ENCODE results near the gene LRIG1.

The LRIG1 gene

GRCh38 chr3:66453651-66454463, 47.0 kb downstream of the LRIG1 start:
- no peaks in the 10 kb centered on the region for H3K27me3 ChIP-seq (ENCODE audit: insufficient read depth, low read length)
- no peaks in the 10 kb centered on the region for H3K79me2 ChIP-seq (ENCODE audit: control insufficient read depth, insufficient read depth, low read length, unreplicated experiment)
- H2AFZ ChIP-seq (ENCODE audit: low read length, unreplicated experiment), result no peak overlapping the region
- no peak overlapping the region for H3K27ac ChIP-seq (ENCODE audit: low read depth, low read length)
- no peaks in the 10 kb centered on the region for H3K36me3 ChIP-seq (ENCODE audit: insufficient read depth, low read length)
- no peak overlapping the region for H3K4me3 ChIP-seq (ENCODE audit: low read depth, low read length)
- H3K4me1 ChIP-seq (ENCODE audit: control insufficient read depth, insufficient read depth, low read length, unreplicated experiment), result peaks cover 9% of the 10 kb centered on the region

DNA sequence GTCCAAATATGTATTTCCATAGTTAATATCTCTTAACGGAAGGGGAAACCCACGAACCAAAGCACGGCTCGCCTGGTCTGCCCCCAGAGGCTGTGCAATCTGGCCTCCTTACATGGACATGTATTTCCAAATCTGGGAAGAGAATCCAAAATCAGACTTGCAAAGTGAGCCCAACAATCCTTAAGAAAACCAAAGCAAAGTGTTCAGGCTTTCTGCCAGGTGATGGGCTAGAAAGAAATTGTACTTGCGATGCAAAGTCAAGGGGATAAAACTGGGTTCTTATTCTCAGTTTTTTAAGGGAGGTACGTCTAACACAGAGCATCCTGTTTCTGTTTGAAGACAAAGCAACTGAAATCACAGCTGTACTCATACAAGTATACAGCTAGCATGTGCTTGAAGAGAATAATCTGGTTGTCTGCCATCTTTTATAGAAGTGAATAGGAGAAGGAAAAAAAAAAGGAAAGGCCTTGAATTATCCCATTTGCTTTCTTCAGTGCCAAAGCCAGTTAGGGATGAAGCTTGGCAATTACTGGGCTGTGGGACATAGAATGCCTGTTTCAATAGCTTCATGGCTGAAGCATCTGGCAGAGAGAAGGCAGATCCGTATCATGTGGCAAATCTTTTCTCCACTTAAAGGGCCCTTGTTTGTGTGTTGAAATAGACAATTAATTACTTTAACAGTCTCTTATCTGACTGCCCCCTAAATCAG, 48.4 kb downstream of the LRIG1 start:
- Histone ChIP-seq H3K27ac (ENCODE audit: low read depth, low read length) (no peak overlapping the region), H3K79me2 (ENCODE audit: control insufficient read depth, insufficient read depth, low read length, unreplicated experiment) (no peaks in the 10 kb centered on the region), H3K4me3 (ENCODE audit: low read depth, low read length) (no peak overlapping the region), H2AFZ (ENCODE audit: low read length, unreplicated experiment) (no peak overlapping the region), H3K4me1 (ENCODE audit: control insufficient read depth, insufficient read depth, low read length, unreplicated experiment) (peaks cover 9% of the 10 kb centered on the region), H3K27me3 (ENCODE audit: insufficient read depth, low read length) (no peaks in the 10 kb centered on the region), H3K36me3 (ENCODE audit: insufficient read depth, low read length) (no peaks in the 10 kb centered on the region)

- no peaks in the 10 kb centered on the region for H3K79me2 ChIP-seq (ENCODE audit: control insufficient read depth, insufficient read depth, low read length, unreplicated experiment)
- no peak overlapping the region for H3K4me3 ChIP-seq (ENCODE audit: low read depth, low read length)
- H3K27ac ChIP-seq (ENCODE audit: low read depth, low read length), result no peak overlapping the region
- H3K4me1 ChIP-seq (ENCODE audit: control insufficient read depth, insufficient read depth, low read length, unreplicated experiment), result peaks cover 9% of the 10 kb centered on the region
- no peak overlapping the region for H2AFZ ChIP-seq (ENCODE audit: low read length, unreplicated experiment)
- H3K36me3 ChIP-seq (ENCODE audit: insufficient read depth, low read length), result no peaks in the 10 kb centered on the region
- H3K27me3 ChIP-seq (ENCODE audit: insufficient read depth, low read length), result no peaks in the 10 kb centered on the region
Observed at GRCh38 chr3:66451766-66452165, 49.1 kb downstream of the LRIG1 start.

- Histone ChIP-seq H3K4me3 (ENCODE audit: low read depth, low read length) (peak overlapping the region; percentile 51), H3K4me1 (ENCODE audit: control insufficient read depth, insufficient read depth, low read length, unreplicated experiment) (peaks cover 9% of the 10 kb centered on the region), H3K27me3 (ENCODE audit: insufficient read depth, low read length) (no peaks in the 10 kb centered on the region), H3K36me3 (ENCODE audit: insufficient read depth, low read length) (no peaks in the 10 kb centered on the region), H3K27ac (ENCODE audit: low read depth, low read length) (no peak overlapping the region), H3K79me2 (ENCODE audit: control insufficient read depth, insufficient read depth, low read length, unreplicated experiment) (no peaks in the 10 kb centered on the region), H2AFZ (ENCODE audit: low read length, unreplicated experiment) (peak overlapping the region; percentile 20)
Observed at GRCh38 chr3:66450390-66451022, 50.3 kb downstream of the LRIG1 start.

DNA sequence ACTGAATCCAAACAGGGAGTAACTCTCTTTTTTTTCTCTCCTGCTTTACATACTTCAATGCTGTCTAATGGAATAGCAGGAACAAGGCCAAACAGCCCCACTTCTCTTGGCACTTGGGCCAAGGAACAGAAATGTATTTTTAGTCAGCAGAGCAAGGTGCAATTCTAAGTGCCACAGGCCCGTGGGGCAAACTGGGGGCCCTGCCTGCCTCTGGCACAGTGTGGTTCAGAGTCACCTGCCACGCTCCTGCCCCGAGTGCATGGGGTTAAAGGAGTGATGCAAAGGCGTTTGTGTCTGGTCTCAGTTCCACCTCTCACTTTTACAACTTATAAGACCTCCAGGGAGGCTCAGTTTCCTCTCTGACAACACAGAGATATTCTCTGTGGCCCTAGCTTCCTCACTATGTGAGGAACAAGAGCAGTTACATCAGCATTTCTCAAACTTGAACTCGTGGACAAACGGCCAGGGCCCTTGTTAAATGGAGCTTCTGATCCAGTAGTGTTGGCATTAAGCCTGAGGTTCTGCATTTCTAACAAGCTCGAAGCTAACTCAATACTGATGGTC, 51.3 kb downstream of the LRIG1 start:
- no peak overlapping the region for H3K27ac ChIP-seq (ENCODE audit: low read depth, low read length)
- H3K4me1 ChIP-seq (ENCODE audit: control insufficient read depth, insufficient read depth, low read length, unreplicated experiment), result peaks cover 9% of the 10 kb centered on the region
- no peaks in the 10 kb centered on the region for H3K36me3 ChIP-seq (ENCODE audit: insufficient read depth, low read length)
- no peak overlapping the region for H2AFZ ChIP-seq (ENCODE audit: low read length, unreplicated experiment)
- no peak overlapping the region for H3K4me3 ChIP-seq (ENCODE audit: low read depth, low read length)
- H3K27me3 ChIP-seq (ENCODE audit: insufficient read depth, low read length), result no peaks in the 10 kb centered on the region
- no peaks in the 10 kb centered on the region for H3K79me2 ChIP-seq (ENCODE audit: control insufficient read depth, insufficient read depth, low read length, unreplicated experiment)

DNA sequence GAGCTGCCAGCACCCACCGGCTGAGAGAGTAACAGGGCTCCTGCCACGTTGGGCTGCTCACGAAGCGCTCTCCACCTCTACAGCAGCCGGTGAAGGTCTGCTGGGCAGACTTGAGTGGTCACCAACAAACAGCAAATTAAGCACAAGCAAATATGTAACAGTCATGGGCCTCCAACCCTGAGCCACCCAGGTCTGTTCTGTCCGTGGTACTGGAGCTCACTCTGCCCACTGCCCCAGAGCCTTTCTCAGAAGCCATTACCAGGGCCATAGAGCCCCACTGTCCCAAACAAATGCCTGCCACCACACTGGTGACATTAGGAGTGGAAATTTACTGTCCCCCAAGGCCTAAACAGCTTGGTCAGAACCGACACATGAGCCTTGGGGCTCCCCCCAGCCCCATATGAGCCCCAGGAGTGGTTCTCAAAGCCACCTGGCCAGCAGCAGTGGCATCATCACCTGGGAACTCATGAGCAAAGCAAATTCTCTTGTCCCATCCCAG, 56.6 kb downstream of the LRIG1 start:
- no peak overlapping the region for H3K27ac ChIP-seq (ENCODE audit: low read depth, low read length)
- no peak overlapping the region for H2AFZ ChIP-seq (ENCODE audit: low read length, unreplicated experiment)
- H3K4me3 ChIP-seq (ENCODE audit: low read depth, low read length), result no peak overlapping the region
- no peaks in the 10 kb centered on the region for H3K79me2 ChIP-seq (ENCODE audit: control insufficient read depth, insufficient read depth, low read length, unreplicated experiment)
- no peaks in the 10 kb centered on the region for H3K27me3 ChIP-seq (ENCODE audit: insufficient read depth, low read length)
- H3K4me1 ChIP-seq (ENCODE audit: control insufficient read depth, insufficient read depth, low read length, unreplicated experiment), result peaks cover 32% of the 10 kb centered on the region
- H3K36me3 ChIP-seq (ENCODE audit: insufficient read depth, low read length), result no peaks in the 10 kb centered on the region

- H2AFZ ChIP-seq (ENCODE audit: low read length, unreplicated experiment), result peak overlapping the region; percentile 82
- H3K27ac ChIP-seq (ENCODE audit: low read depth, low read length), result peak overlapping the region; percentile 62
- no peaks in the 10 kb centered on the region for H3K36me3 ChIP-seq (ENCODE audit: insufficient read depth, low read length)
- no peaks in the 10 kb centered on the region for H3K79me2 ChIP-seq (ENCODE audit: control insufficient read depth, insufficient read depth, low read length, unreplicated experiment)
- peak overlapping the region; percentile 63 for H3K4me3 ChIP-seq (ENCODE audit: low read depth, low read length)
- H3K4me1 ChIP-seq (ENCODE audit: control insufficient read depth, insufficient read depth, low read length, unreplicated experiment), result peaks cover 32% of the 10 kb centered on the region
- H3K27me3 ChIP-seq (ENCODE audit: insufficient read depth, low read length), result no peaks in the 10 kb centered on the region
Observed at GRCh38 chr3:66443118-66443803, 57.6 kb downstream of the LRIG1 start.

DNA sequence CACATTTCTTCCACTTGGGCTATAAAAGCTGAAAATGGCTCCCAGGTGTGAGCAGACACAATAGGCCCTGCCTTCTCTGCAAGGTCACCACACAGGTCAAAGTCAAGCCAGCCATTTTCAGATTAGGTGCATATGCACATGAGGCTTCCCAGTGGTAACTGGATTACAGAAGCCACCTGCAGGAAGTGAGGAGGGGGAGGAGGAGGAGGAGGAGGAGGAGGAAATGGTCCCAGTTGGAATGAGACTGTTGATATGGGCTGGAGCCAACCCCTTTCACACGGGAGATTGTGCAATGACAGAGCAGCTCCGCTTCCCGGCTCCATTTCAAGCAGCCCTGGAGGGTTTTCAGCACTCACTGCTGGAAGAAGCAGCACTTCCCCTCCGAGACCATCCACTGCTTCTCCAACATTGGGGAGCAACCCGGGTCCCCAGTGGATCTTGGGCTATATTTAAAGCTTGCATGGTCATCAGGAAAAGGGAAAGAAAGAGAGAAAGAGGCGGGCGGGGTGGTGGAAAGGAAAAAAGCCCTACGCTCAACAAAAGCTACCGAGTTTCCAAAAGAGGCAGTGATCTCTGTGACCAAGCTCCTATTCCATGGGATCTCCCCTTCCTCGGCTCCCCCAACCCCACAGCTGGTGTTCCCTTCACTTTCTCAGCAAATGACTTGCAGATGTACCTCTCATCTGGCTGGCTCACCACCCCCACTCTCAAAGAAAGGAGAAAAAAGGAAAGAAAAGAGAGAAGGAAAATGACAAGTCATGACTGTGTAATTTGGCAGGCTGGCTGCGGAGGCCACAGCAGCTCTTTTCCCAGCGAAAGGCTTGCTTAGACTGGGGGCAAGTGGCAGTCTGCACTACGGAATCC, 58.3 kb downstream of the LRIG1 start:
- H3K4me3 ChIP-seq (ENCODE audit: low read depth, low read length), result peak overlapping the region; percentile 63
- no peaks in the 10 kb centered on the region for H3K27me3 ChIP-seq (ENCODE audit: insufficient read depth, low read length)
- H3K79me2 ChIP-seq (ENCODE audit: control insufficient read depth, insufficient read depth, low read length, unreplicated experiment), result no peaks in the 10 kb centered on the region
- H3K27ac ChIP-seq (ENCODE audit: low read depth, low read length), result peak overlapping the region; percentile 62
- peaks cover 32% of the 10 kb centered on the region for H3K4me1 ChIP-seq (ENCODE audit: control insufficient read depth, insufficient read depth, low read length, unreplicated experiment)
- H2AFZ ChIP-seq (ENCODE audit: low read length, unreplicated experiment), result peak overlapping the region; percentile 82
- no peaks in the 10 kb centered on the region for H3K36me3 ChIP-seq (ENCODE audit: insufficient read depth, low read length)

- Histone ChIP-seq H3K4me3 (ENCODE audit: low read depth, low read length) (no peak overlapping the region), H3K27ac (ENCODE audit: low read depth, low read length) (0 out of 2 replicates have a peak overlapping the region, but pooled peaks have one; percentile 2), H2AFZ (ENCODE audit: low read length, unreplicated experiment) (no peak overlapping the region), H3K79me2 (ENCODE audit: control insufficient read depth, insufficient read depth, low read length, unreplicated experiment) (no peaks in the 10 kb centered on the region), H3K27me3 (ENCODE audit: insufficient read depth, low read length) (no peaks in the 10 kb centered on the region), H3K36me3 (ENCODE audit: insufficient read depth, low read length) (no peaks in the 10 kb centered on the region), H3K4me1 (ENCODE audit: control insufficient read depth, insufficient read depth, low read length, unreplicated experiment) (peaks cover 32% of the 10 kb centered on the region)
Observed at GRCh38 chr3:66441692-66442091, 59.1 kb downstream of the LRIG1 start.

Data from ACC112 (cell line).